ENCODE measurements around the gene PSD4. TPM values are rescaled to one million over a fixed set of nuclear protein-coding genes. Genes with fewer than 3 reads are reported as not detected.
A peak's percentile ranks its signal among the peaks of the same experiment; 100 is the strongest.

PSD4 gene
- total RNA-seq, 2 donors from 2014 or later, result 5.2 to 13.3 TPM

- DNase-seq, result no peak
- Histone ChIP-seq H3K4me1 (ENCODE audit: control insufficient read depth, insufficient read depth, low read length) (no peaks in the 10 kb centered on the region), H3K4me3 (ENCODE audit: low read length) (no peak overlapping the region), H3K36me3 (ENCODE audit: control insufficient read depth, insufficient read depth, low read length) (no peaks in the 10 kb centered on the region), H3K9me3 (ENCODE audit: control insufficient read depth, low read length) (no peaks in the 10 kb centered on the region), H3K27me3 (ENCODE audit: control insufficient read depth, insufficient read depth, low read length, poor library complexity, severe bottlenecking) (no peaks in the 10 kb centered on the region), H3K9ac (ENCODE audit: extremely low read depth, low read length, poor library complexity, severe bottlenecking) (no peak overlapping the region), H3K27ac (ENCODE audit: low read depth, low read length) (no peak overlapping the region)
- 85 to 93% methylated on average over 2 to 3 of the region's 3 CpGs for WGBS, 2 experiments (ENCODE audit: insufficient coverage in 1 of 2, insufficient read length in 1 of 2)
- peaks cover 3% of the 10 kb centered on the region for H3K27me3 Mint-ChIP-seq (ENCODE audit: insufficient read depth)
- H3K4me3 Mint-ChIP-seq, result no peak overlapping the region
- no peaks in the 10 kb centered on the region for H3K36me3 Mint-ChIP-seq (ENCODE audit: low read depth)
- no peaks in the 10 kb centered on the region for H3K9me3 Mint-ChIP-seq
- H3K27ac Mint-ChIP-seq, result no peak overlapping the region
- peak; percentile 37 for TF ChIP-seq CTCF (conservative IDR thresholded peaks at IDR 0.05)
- peaks cover 17% of the 10 kb centered on the region for H3K4me1 Mint-ChIP-seq
Observed at GRCh38 chr2:113174376-113174750, 592 bp downstream of the PSD4 start.

GRCh38 chr2:113175042-113175628 lies 1.4 kb downstream of the PSD4 start:
- DNase-seq, result no peak
- H3K4me1 ChIP-seq (ENCODE audit: control insufficient read depth, insufficient read depth, low read length), result no peaks in the 10 kb centered on the region
- TF ChIP-seq CTCF (conservative IDR thresholded peaks at IDR 0.05), result no peak
- no peak overlapping the region for H3K4me3 ChIP-seq (ENCODE audit: low read length)
- Mint-ChIP-seq H3K27ac (no peak overlapping the region), H3K4me1 (peaks cover 17% of the 10 kb centered on the region), H3K36me3 (ENCODE audit: low read depth) (no peaks in the 10 kb centered on the region), H3K27me3 (ENCODE audit: insufficient read depth) (peaks cover 3% of the 10 kb centered on the region), H3K9me3 (no peaks in the 10 kb centered on the region), H3K4me3 (no peak overlapping the region)
- H3K9me3 ChIP-seq (ENCODE audit: control insufficient read depth, low read length), result no peaks in the 10 kb centered on the region
- H3K36me3 ChIP-seq (ENCODE audit: control insufficient read depth, insufficient read depth, low read length), result no peaks in the 10 kb centered on the region
- no peak overlapping the region for H3K9ac ChIP-seq (ENCODE audit: extremely low read depth, low read length, poor library complexity, severe bottlenecking)
- H3K27me3 ChIP-seq (ENCODE audit: control insufficient read depth, insufficient read depth, low read length, poor library complexity, severe bottlenecking), result no peaks in the 10 kb centered on the region
- WGBS, 2 experiments (ENCODE audit: insufficient coverage in 1 of 2, insufficient read length in 1 of 2), result 84 to 100% methylated on average over 1 to 8 of the region's 8 CpGs
- H3K27ac ChIP-seq (ENCODE audit: low read depth, low read length), result no peak overlapping the region

- Histone ChIP-seq H3K4me3 (ENCODE audit: low read length) (no peak overlapping the region), H3K36me3 (ENCODE audit: control insufficient read depth, insufficient read depth, low read length) (no peaks in the 10 kb centered on the region), H3K27ac (ENCODE audit: low read depth, low read length) (no peak overlapping the region), H3K9ac (ENCODE audit: extremely low read depth, low read length, poor library complexity, severe bottlenecking) (no peak overlapping the region), H3K4me1 (ENCODE audit: control insufficient read depth, insufficient read depth, low read length) (no peaks in the 10 kb centered on the region), H3K27me3 (ENCODE audit: control insufficient read depth, insufficient read depth, low read length, poor library complexity, severe bottlenecking) (no peaks in the 10 kb centered on the region), H3K9me3 (ENCODE audit: control insufficient read depth, low read length) (no peaks in the 10 kb centered on the region)
- no peak overlapping the region for H3K27ac Mint-ChIP-seq
- peaks cover 3% of the 10 kb centered on the region for H3K27me3 Mint-ChIP-seq (ENCODE audit: insufficient read depth)
- H3K4me1 Mint-ChIP-seq, result peaks cover 23% of the 10 kb centered on the region
- TF ChIP-seq CTCF (conservative IDR thresholded peaks at IDR 0.05), result no peak
- H3K9me3 Mint-ChIP-seq, result no peaks in the 10 kb centered on the region
- 86% methylated on average over 10 to 11 of the region's 11 CpGs for WGBS, 2 experiments (ENCODE audit: insufficient coverage in 1 of 2, insufficient read length in 1 of 2)
- H3K36me3 Mint-ChIP-seq (ENCODE audit: low read depth), result no peaks in the 10 kb centered on the region
- DNase-seq, result no peak
- no peak overlapping the region for H3K4me3 Mint-ChIP-seq
Observed at GRCh38 chr2:113175736-113176695, 2.2 kb downstream of the PSD4 start.
